K562 (cell line): ENCODE data around the gene CDCP1. TPM values are rescaled to one million over a fixed set of nuclear protein-coding genes. Genes with fewer than 3 reads are reported as not detected.
A peak's percentile ranks its signal among the peaks of the same experiment; 100 is the strongest.

ENCODE experiments used
- DPF2 ChIP-seq: fragments of 450-650 bp; IDR thresholded peaks from 2 replicates; pipeline ENCODE4 v1.6.1; 2016
- GABPA ChIP-seq: fragments of 200-800 bp; sonication (Bioruptor generic); conservative IDR thresholded peaks from 2 replicates; pipeline ENCODE4 v1.6.1; 2016; ENCODE audit warnings: low read depth, missing genetic modification characterization, missing compliant biosample characterization
- HCFC1 ChIP-seq: IDR thresholded peaks from 2 replicates; pipeline ENCODE4 v1.6.1; 2012; ENCODE audit warnings: low read depth, low read length, improper control_type of control experiment
- HDAC1 ChIP-seq, 2 experiments: fragments of 450-650 bp; IDR thresholded peaks; 2 replicates each; pipeline ENCODE4 v1.6.1; 2016 to 2017; ENCODE audit warnings: inconsistent platforms in 1 of 2, mild to moderate bottlenecking in 1 of 2, moderate library complexity in 1 of 2
- KLF6 ChIP-seq: fragments of 250-450 bp; sonication (Bioruptor Pico); IDR thresholded peaks from 2 replicates; pipeline ENCODE4 v1.4.0; 2020; ENCODE audit warnings: mild to moderate bottlenecking, moderate library complexity, borderline replicate concordance
- MEIS2 ChIP-seq: fragments of 450-650 bp; IDR thresholded peaks from 2 replicates; pipeline ENCODE4 v1.6.1; 2014; ENCODE audit warnings: mild to moderate bottlenecking; ENCODE audit not compliant: partially characterized antibody
- MYC ChIP-seq, 2 experiments: fragments of 250-450 bp in 1 of 2; sonication (Bioruptor Pico) in 1 of 2; IDR thresholded peaks; 2 replicates each; pipeline versions ENCODE4 v1.5.1 to v1.6.1; 2012 to 2021; ENCODE audit warnings: low read depth in 2 of 2, borderline replicate concordance in 1 of 2, improper control_type of control experiment in 1 of 2, low read length in 1 of 2, mild to moderate bottlenecking in 1 of 2, moderate library complexity in 1 of 2
- NBN ChIP-seq: fragments of 450-650 bp; IDR thresholded peaks from 2 replicates; pipeline ENCODE4 v1.6.1; 2016; ENCODE audit warnings: low read depth, mild to moderate bottlenecking
- POLR2G ChIP-seq: fragments of 200-400 bp; formaldehyde crosslinking; IDR thresholded peaks from 2 replicates; pipeline ENCODE4 v1.6.1; 2017; ENCODE audit warnings: low read depth, mild to moderate bottlenecking, antibody characterized with exemption, low read length, moderate library complexity
- RHOXF2B ChIP-seq: fragments of 250-450 bp; sonication (Bioruptor Pico); conservative IDR thresholded peaks from 2 replicates; pipeline ENCODE4 v1.5.1; 2021
- SMARCA4 ChIP-seq: fragments of 450-650 bp; IDR thresholded peaks from 2 replicates; pipeline ENCODE4 v1.6.1; 2016
- SMARCC2 ChIP-seq: fragments of 450-650 bp; IDR thresholded peaks from 2 replicates; pipeline ENCODE4 v1.6.1; 2017; ENCODE audit warnings: antibody characterized with exemption, moderate library complexity, mild to moderate bottlenecking, low read depth
- TAF9B ChIP-seq: fragments of 450-650 bp; IDR thresholded peaks from 2 replicates; pipeline ENCODE4 v1.6.1; 2018; ENCODE audit warnings: mild to moderate bottlenecking; ENCODE audit not compliant: partially characterized antibody
- TBL1XR1 ChIP-seq, 2 experiments: IDR thresholded peaks; 2 replicates each; pipeline ENCODE4 v1.6.1; 2012; ENCODE audit warnings: improper control_type of control experiment in 2 of 2, low read length in 2 of 2, mild to moderate bottlenecking in 1 of 2
- ZFX ChIP-seq: sonication (generic); formaldehyde crosslinking; IDR thresholded peaks from 2 replicates; pipeline ENCODE4 v1.8.0; 2022; ENCODE audit warnings: mild to moderate bottlenecking, missing genetic modification reagents, moderate library complexity
- ZNF584 ChIP-seq: fragments of 200-800 bp; sonication (Bioruptor generic); IDR thresholded peaks from 2 replicates; pipeline ENCODE4 v1.6.1; 2016; ENCODE audit warnings: low read depth, mild to moderate bottlenecking, missing genetic modification characterization, missing compliant biosample characterization
- ZNF644 ChIP-seq: fragments of 200-800 bp; sonication (Bioruptor generic); IDR thresholded peaks from 2 replicates; pipeline ENCODE4 v1.6.1; 2016; ENCODE audit warnings: low read depth, missing genetic modification characterization, missing compliant biosample characterization
- polyA plus RNA-seq, 8 experiments: library from polyadenylated mRNA; depleted of rRNA in 4 of 8; stranded (reverse) in 5 of 8; unstranded in 3 of 8; fragments of >200 nt; fragmentation: Nextera tagmentation in 2 of 8; fragmentation: Illumina TruSeq in 1 of 8; extraction: Ambion mirVana in 2 of 8; extraction: Trizol in 1 of 8; gene quantifications; 2 replicates each; pipeline versions ENCODE4 v1.2.1 to v1.2.3, GENCODE V29; 2011 to 2014; ENCODE audit warnings: inconsistent platforms in 1 of 8, missing spikeins in 1 of 8
- total RNA-seq, 7 experiments: library from RNA; depleted of rRNA in 6 of 7; stranded (reverse); fragments of >200 nt in 6 of 7; fragmentation: Illumina TruSeq in 2 of 7; extraction: Trizol in 2 of 7; gene quantifications; 2 replicates each; pipeline versions ENCODE4 v1.2.1 to v1.2.3, GENCODE V29; 2011 to 2021; ENCODE audit warnings: low replicate concordance in 1 of 7
- TF ChIP-seq, protein P1 (sequence below), 2 experiments: fragments of 450-650 bp; conservative IDR thresholded peaks; 2 replicates each; pipeline ENCODE4 v1.6.1; 2017; ENCODE audit warnings: mild to moderate bottlenecking in 2 of 2, moderate library complexity in 2 of 2
- TF ChIP-seq, protein P2 (sequence below): sonication (generic); formaldehyde crosslinking; IDR thresholded peaks from 2 replicates; pipeline ENCODE4 v1.8.1; 2023; ENCODE audit warnings: mild to moderate bottlenecking, missing genetic modification reagents
- TF ChIP-seq, protein P3 (sequence below): sonication (generic); formaldehyde crosslinking; IDR thresholded peaks from 2 replicates; pipeline ENCODE4 v1.8.0; 2023; ENCODE audit warnings: mild to moderate bottlenecking, missing genetic modification reagents

Gene CDCP1
- total and polyA plus RNA-seq, 9 of the 15 experiments (the other 6 are each of a cell fraction or from before 2014, with no cell fraction given), result 3.9 to 16.4 (median 5.2) TPM

DNA sequence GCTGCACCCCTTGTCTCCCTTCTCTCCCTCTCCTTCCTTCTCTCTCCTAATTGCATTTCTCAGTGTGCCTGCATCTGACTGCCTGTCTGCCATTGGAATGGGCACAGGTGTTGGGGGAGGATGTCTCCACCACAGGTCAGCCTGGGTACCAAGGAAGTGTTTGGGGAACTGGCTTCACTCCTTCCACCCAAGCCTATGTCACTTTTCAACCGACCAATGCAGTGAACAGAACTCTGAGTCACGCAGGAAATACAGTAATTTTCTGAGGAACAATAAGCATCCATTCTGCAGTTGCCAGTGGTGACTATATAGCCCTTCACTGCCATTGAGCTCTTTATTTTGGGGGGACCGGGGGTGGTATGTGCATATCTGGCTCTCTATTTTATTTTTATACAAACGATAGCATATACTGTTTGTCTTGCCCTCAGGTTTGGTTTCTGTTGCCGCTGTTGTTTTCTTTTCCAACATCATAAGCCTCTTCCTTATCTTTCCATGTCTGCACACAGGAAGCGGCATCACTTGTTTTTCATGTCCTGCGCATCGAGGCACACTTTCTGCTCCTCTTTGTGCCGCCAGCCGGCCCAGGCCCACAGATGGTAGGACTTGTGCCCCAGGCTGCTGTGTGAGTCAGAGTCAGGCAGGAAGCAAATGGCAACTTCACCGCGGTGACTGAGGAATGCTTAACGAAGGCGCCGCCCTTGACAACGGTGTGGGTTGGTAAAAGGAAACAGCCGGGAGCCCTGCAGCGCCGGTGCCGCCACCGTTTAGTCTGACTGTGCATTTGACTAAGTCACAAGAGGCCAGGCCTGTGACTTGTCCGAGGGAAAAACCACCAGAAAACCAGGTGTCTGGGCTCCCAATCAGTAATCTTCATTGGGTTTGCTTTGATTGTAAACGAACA, 21.1 kb upstream of the CDCP1 start (continued):
- TF ChIP-seq TAF9B (peak; percentile 36), ZFX (peak; percentile 57), ZNF644 (tag) (peak; percentile 85; the same call in 1 of the 2 replicates), RHOXF2B (peak; percentile 41; the same call in 1 of the 2 replicates), HCFC1 (no peak), KLF6 (peak; percentile 69; the same call in 1 of the 2 replicates), TBL1XR1 (IDR thresholded peaks at IDR 0.05; ENCODE audit: low read length in 2 of 2) (0 out of 4 replicates have a peak, but pooled peaks of 1 of the 2 experiments have one; percentile 13), SMARCA4 (peak; percentile 84), DPF2 (peak; percentile 91), MEIS2 (peak; percentile 41), MYC (IDR thresholded peaks at IDR 0.05; ENCODE audit: low read depth, low read length) (no peak), MYC (CRISPR knock-in tag; IDR thresholded peaks at IDR 0.05; ENCODE audit: borderline replicate concordance, low read depth) (no peak), NBN (0 out of 2 replicates have a peak, but pooled peaks have one; percentile 44), GABPA (tag) (peak; percentile 66), ZNF584 (CRISPR knock-in tag) (peak; percentile 94; the same call in 1 of the 2 replicates), HDAC1 (IDR thresholded peaks at IDR 0.05) (peak in 1 of 2 experiments; percentile 67; a peak in 1 of 4 replicates), SMARCC2 (peak; percentile 84), POLR2G (peak; percentile 83)
- TF ChIP-seq, protein P1, sequence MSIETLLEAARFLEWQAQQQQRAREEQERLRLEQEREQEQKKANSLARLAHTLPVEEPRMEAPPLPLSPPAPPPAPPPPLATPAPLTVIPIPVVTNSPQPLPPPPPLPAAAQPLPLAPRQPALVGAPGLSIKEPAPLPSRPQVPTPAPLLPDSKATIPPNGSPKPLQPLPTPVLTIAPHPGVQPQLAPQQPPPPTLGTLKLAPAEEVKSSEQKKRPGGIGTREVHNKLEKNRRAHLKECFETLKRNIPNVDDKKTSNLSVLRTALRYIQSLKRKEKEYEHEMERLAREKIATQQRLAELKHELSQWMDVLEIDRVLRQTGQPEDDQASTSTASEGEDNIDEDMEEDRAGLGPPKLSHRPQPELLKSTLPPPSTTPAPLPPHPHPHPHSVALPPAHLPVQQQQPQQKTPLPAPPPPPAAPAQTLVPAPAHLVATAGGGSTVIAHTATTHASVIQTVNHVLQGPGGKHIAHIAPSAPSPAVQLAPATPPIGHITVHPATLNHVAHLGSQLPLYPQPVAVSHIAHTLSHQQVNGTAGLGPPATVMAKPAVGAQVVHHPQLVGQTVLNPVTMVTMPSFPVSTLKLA (conservative IDR thresholded peaks at IDR 0.05), result peak in 1 of 2 experiments; percentile 41; a peak in 1 of 4 replicates
- TF ChIP-seq, protein P2, sequence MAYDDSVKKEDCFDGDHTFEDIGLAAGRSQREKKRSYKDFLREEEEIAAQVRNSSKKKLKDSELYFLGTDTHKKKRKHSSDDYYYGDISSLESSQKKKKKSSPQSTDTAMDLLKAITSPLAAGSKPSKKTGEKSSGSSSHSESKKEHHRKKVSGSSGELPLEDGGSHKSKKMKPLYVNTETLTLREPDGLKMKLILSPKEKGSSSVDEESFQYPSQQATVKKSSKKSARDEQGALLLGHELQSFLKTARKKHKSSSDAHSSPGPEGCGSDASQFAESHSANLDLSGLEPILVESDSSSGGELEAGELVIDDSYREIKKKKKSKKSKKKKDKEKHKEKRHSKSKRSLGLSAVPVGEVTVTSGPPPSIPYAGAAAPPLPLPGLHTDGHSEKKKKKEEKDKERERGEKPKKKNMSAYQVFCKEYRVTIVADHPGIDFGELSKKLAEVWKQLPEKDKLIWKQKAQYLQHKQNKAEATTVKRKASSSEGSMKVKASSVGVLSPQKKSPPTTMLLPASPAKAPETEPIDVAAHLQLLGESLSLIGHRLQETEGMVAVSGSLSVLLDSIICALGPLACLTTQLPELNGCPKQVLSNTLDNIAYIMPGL (CRISPR knock-in tag), result no peak
- TF ChIP-seq, protein P3, sequence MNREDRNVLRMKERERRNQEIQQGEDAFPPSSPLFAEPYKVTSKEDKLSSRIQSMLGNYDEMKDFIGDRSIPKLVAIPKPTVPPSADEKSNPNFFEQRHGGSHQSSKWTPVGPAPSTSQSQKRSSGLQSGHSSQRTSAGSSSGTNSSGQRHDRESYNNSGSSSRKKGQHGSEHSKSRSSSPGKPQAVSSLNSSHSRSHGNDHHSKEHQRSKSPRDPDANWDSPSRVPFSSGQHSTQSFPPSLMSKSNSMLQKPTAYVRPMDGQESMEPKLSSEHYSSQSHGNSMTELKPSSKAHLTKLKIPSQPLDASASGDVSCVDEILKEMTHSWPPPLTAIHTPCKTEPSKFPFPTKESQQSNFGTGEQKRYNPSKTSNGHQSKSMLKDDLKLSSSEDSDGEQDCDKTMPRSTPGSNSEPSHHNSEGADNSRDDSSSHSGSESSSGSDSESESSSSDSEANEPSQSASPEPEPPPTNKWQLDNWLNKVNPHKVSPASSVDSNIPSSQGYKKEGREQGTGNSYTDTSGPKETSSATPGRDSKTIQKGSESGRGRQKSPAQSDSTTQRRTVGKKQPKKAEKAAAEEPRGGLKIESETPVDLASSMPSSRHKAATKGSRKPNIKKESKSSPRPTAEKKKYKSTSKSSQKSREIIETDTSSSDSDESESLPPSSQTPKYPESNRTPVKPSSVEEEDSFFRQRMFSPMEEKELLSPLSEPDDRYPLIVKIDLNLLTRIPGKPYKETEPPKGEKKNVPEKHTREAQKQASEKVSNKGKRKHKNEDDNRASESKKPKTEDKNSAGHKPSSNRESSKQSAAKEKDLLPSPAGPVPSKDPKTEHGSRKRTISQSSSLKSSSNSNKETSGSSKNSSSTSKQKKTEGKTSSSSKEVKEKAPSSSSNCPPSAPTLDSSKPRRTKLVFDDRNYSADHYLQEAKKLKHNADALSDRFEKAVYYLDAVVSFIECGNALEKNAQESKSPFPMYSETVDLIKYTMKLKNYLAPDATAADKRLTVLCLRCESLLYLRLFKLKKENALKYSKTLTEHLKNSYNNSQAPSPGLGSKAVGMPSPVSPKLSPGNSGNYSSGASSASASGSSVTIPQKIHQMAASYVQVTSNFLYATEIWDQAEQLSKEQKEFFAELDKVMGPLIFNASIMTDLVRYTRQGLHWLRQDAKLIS (CRISPR knock-in tag), result peak; percentile 44; the same call in 1 of the 2 replicates
